K562 (cell line): ENCODE data around the gene PEX6.

Experiments
- BACH1 ChIP-seq: fragments of 200-800 bp; sonication (Bioruptor generic); IDR thresholded peaks from 2 replicates; pipeline ENCODE4 v1.6.1; 2016; ENCODE audit warnings: missing genetic modification characterization, missing compliant biosample characterization
- HCFC1 ChIP-seq: IDR thresholded peaks from 2 replicates; pipeline ENCODE4 v1.6.1; 2012; ENCODE audit warnings: low read depth, low read length, improper control_type of control experiment
- SP1 ChIP-seq: sonication (generic); formaldehyde crosslinking; IDR thresholded peaks from 2 replicates; pipeline ENCODE4 v1.8.1; 2022; ENCODE audit warnings: mild to moderate bottlenecking, missing genetic modification reagents
- TEAD2 ChIP-seq: fragments of 450-650 bp; IDR thresholded peaks from 2 replicates; pipeline ENCODE4 v1.6.1; 2016; ENCODE audit warnings: missing genetic modification characterization, control low read depth, missing compliant biosample characterization

DNA sequence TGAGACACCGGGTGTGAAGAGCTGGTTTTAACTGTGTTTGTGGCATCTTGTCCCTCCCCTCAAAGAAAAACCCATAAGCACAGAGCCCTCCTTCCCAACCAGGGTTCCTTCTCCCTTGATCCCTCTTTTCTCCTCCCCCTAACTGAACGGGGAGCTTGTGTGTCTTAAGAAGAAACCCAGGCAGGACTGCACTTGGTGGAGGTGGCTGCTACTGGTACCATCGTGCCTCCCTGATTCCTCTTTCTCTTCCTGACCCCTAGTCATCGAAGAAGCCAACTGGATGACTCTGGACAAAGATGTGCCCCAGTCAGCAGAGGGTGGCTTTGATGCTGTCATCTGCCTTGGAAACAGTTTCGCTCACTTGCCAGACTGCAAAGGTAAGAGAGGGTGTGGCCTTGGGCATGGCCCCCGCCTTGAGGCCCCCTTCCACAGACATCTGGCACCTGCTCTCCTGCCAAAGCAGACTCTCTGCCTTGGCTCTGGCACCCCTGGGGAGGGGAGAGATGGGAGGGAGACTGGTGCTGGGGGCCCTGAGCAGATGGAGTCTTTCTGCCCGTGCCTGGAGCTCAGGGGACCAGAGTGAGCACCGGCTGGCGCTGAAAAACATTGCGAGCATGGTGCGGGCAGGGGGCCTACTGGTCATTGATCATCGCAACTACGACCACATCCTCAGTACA lies 16.3 kb downstream of the PEX6 start:
- TF ChIP-seq BACH1 (tag) (no peak), TEAD2 (no peak), SP1 (no peak), HCFC1 (no peak)
